Measurements from ENCODE around the gene TRRAP. TPM values are rescaled to one million over a fixed set of nuclear protein-coding genes. Genes with fewer than 3 reads are reported as not detected.
A peak's percentile ranks its signal among the peaks of the same experiment; 100 is the strongest.

TRRAP gene
- polyA plus RNA-seq, 2 of the 4 experiments (the other 2 are of a cell fraction) = 12.2 to 22.1 TPM

DNA sequence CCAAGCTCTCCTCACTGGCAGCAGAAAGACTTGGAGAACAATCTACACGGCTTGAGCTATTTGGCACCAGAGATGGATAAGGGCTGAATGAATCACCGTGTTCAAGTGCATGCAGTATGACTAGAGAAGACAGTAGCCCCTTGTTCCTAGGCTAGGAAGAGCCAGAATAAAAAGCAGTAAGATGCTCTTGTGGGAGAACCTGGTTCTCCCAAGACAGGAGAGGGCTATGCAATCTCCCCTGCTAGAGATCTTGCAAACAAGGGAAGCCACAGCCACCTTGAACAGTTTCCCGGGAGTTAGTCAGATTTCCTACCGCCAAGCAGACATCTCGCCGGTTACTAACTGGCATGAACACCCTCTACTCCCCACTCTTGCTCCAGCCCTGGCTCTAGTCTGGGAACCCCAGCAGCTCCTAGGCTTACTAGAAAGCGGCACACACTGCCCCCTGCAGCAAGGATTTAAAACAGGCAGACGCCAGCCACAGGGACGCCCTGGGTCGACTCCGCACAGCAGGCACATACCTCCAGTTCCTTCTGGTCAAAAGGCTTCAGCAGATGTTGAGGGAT is 158.3 kb downstream of the TRRAP start:
- DNase-seq (ENCODE audit: low read depth in 1 of 2, low spot score in 1 of 2) = peak; percentile 50 to 55
- Histone ChIP-seq H3K4me2 (no peak overlapping the region), H3K4me1 (peaks cover 10% of the 10 kb centered on the region), H3K27ac (no peak overlapping the region), H3K4me3 (no peak overlapping the region), H3K9me3 (no peaks in the 10 kb centered on the region)
- peak; percentile 63 to 67; a peak in 5 of 6 replicates for ATAC-seq
- no peak for TF ChIP-seq RNF2 (IDR thresholded peaks at IDR 0.05; ENCODE audit: borderline replicate concordance, low read depth)
- TF ChIP-seq, protein P1, sequence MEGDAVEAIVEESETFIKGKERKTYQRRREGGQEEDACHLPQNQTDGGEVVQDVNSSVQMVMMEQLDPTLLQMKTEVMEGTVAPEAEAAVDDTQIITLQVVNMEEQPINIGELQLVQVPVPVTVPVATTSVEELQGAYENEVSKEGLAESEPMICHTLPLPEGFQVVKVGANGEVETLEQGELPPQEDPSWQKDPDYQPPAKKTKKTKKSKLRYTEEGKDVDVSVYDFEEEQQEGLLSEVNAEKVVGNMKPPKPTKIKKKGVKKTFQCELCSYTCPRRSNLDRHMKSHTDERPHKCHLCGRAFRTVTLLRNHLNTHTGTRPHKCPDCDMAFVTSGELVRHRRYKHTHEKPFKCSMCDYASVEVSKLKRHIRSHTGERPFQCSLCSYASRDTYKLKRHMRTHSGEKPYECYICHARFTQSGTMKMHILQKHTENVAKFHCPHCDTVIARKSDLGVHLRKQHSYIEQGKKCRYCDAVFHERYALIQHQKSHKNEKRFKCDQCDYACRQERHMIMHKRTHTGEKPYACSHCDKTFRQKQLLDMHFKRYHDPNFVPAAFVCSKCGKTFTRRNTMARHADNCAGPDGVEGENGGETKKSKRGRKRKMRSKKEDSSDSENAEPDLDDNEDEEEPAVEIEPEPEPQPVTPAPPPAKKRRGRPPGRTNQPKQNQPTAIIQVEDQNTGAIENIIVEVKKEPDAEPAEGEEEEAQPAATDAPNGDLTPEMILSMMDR (IDR thresholded peaks at IDR 0.05) = peak; percentile 33
- peak in 1 of 2 experiments; percentile 25; a peak in 1 of 5 replicates for TF ChIP-seq RAD21 (conservative IDR thresholded peaks at IDR 0.05 in 1 of 2, IDR thresholded peaks at IDR 0.05 in 1 of 2)
- no peak for FAIRE-seq
- CTCF ChIA-PET = interaction anchor here (0.7 to 12.9 kb wide), 9 partner anchors 12 to 345 kb away, joined by 3 to 197 read pairs (median 4); partner anchors contain the start of gene ARPC1A
- WGBS (ENCODE audit: missing lambda C conversion rate) = 89% methylated on average over 9 of the region's 11 CpGs
- POLR2A ChIA-PET = no interaction called here

DNA sequence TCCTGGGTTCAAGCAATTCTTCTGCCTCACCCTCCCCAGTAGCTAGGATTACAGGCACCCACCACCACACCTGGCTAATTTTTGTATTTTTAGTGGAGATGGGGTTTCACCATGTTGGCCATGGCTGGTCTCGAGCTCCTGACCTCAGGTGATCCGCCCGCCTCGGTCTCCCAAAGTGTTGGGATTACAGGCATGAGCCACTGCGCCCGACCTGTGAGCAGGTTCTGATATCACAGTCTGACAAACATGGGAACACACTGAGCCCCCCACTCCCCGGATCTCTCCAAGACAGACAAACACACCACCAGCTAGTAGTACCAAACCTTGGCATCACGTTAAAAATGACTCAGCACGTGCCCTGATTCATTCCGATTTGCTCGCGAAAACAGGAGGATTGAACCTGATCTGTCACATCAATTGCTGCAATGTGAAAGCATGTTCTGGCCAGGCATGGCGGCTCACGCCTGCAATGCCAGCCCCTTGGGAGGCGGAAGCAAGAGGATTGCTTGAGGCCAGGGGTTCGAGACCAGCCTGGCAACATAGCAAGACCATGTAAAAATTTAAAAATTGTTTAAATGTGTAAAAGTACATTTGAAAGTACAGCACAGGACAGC is 159.1 kb downstream of the TRRAP start:
- Histone ChIP-seq H3K4me3 (no peak overlapping the region), H3K27ac (no peak overlapping the region), H3K4me1 (peaks cover 13% of the 10 kb centered on the region), H3K9me3 (no peaks in the 10 kb centered on the region), H3K4me2 (no peak overlapping the region)
- ATAC-seq = no peak
- DNase-seq (ENCODE audit: low read depth in 1 of 2, low spot score in 1 of 2) = no peak
- POLR2A ChIA-PET = no interaction called here
- FAIRE-seq = no peak
- CTCF ChIA-PET = interaction anchor here (0.7 to 12.9 kb wide), 8 partner anchors 11 to 344 kb away, joined by 3 to 197 read pairs (median 6); partner anchors contain the start of gene ARPC1A
- no peak for TF ChIP-seq TFCP2L1 (CRISPR knock-in tag; IDR thresholded peaks at IDR 0.05)
- TF ChIP-seq JUN (IDR thresholded peaks at IDR 0.05) = no peak
- TF ChIP-seq, protein P2, sequence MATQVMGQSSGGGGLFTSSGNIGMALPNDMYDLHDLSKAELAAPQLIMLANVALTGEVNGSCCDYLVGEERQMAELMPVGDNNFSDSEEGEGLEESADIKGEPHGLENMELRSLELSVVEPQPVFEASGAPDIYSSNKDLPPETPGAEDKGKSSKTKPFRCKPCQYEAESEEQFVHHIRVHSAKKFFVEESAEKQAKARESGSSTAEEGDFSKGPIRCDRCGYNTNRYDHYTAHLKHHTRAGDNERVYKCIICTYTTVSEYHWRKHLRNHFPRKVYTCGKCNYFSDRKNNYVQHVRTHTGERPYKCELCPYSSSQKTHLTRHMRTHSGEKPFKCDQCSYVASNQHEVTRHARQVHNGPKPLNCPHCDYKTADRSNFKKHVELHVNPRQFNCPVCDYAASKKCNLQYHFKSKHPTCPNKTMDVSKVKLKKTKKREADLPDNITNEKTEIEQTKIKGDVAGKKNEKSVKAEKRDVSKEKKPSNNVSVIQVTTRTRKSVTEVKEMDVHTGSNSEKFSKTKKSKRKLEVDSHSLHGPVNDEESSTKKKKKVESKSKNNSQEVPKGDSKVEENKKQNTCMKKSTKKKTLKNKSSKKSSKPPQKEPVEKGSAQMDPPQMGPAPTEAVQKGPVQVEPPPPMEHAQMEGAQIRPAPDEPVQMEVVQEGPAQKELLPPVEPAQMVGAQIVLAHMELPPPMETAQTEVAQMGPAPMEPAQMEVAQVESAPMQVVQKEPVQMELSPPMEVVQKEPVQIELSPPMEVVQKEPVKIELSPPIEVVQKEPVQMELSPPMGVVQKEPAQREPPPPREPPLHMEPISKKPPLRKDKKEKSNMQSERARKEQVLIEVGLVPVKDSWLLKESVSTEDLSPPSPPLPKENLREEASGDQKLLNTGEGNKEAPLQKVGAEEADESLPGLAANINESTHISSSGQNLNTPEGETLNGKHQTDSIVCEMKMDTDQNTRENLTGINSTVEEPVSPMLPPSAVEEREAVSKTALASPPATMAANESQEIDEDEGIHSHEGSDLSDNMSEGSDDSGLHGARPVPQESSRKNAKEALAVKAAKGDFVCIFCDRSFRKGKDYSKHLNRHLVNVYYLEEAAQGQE (IDR thresholded peaks at IDR 0.05) = no peak
- TF ChIP-seq, protein P3, sequence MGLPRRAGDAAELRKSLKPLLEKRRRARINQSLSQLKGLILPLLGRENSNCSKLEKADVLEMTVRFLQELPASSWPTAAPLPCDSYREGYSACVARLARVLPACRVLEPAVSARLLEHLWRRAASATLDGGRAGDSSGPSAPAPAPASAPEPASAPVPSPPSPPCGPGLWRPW (IDR thresholded peaks at IDR 0.05) = no peak
- TF ChIP-seq FOSL2 (IDR thresholded peaks at IDR 0.05) = no peak
- no peak for TF ChIP-seq FOSL2 (CRISPR knock-in tag; IDR thresholded peaks at IDR 0.05)
- TF ChIP-seq KDM5A (IDR thresholded peaks at IDR 0.05) = no peak
- TF ChIP-seq RFX5 (IDR thresholded peaks at IDR 0.05) = no peak
- TF ChIP-seq NFE2L2 (conservative IDR thresholded peaks at IDR 0.05; ENCODE audit: low read length) = no peak
- TF ChIP-seq MYC (IDR thresholded peaks at IDR 0.05; ENCODE audit: borderline replicate concordance, low read length) = no peak
- no peak for TF ChIP-seq CEBPB (IDR thresholded peaks at IDR 0.05)
- no peak for TF ChIP-seq KDM1A (IDR thresholded peaks at IDR 0.05; ENCODE audit: low read depth)
- no peak for TF ChIP-seq SMC3 (IDR thresholded peaks at IDR 0.05)
- TF ChIP-seq, protein P4, sequence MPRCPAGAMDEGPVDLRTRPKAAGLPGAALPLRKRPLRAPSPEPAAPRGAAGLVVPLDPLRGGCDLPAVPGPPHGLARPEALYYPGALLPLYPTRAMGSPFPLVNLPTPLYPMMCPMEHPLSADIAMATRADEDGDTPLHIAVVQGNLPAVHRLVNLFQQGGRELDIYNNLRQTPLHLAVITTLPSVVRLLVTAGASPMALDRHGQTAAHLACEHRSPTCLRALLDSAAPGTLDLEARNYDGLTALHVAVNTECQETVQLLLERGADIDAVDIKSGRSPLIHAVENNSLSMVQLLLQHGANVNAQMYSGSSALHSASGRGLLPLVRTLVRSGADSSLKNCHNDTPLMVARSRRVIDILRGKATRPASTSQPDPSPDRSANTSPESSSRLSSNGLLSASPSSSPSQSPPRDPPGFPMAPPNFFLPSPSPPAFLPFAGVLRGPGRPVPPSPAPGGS (IDR thresholded peaks at IDR 0.05) = no peak
- no peak for TF ChIP-seq EHF (CRISPR knock-in tag; IDR thresholded peaks at IDR 0.05)
- no peak for TF ChIP-seq CBX2 (IDR thresholded peaks at IDR 0.05; ENCODE audit: borderline replicate concordance, low read depth)
- WGBS (ENCODE audit: missing lambda C conversion rate) = 91% methylated on average over 16 of the region's 16 CpGs
